Body of pancreas (tissue), 4 donors: ENCODE results near the gene FKBP1A. TPM values are rescaled to one million over a fixed set of nuclear protein-coding genes. Genes with fewer than 3 reads are reported as not detected.
A peak's percentile ranks its signal among the peaks of the same experiment; 100 is the strongest.

ENCODE experiments used
- ATAC-seq: fragments of 150-250 bp; one replicate; pipeline ENCODE4 v1.9.1; 2016
- DNase-seq, 4 donors: peaks; one replicate each; pipeline ENCODE4 v3.0.0-alpha.2; 2019
- H3K27ac ChIP-seq, 4 donors: fragments of 200-600 bp; sonication (generic); 1 replicate in 3 of 4; 2 replicates in 1 of 4; pipeline versions ENCODE4 v1.5.1 to v1.6.1; 2016 to 2019; ENCODE audit warnings: mild to moderate bottlenecking in 1 of 4, mixed read lengths in 1 of 4, moderate library complexity in 1 of 4
- H3K27me3 ChIP-seq, 2 donors: fragments of 200-600 bp; sonication (generic); one replicate each; pipeline ENCODE4 v1.6.0; 2016; ENCODE audit warnings: mild to moderate bottlenecking in 1 of 2
- H3K36me3 ChIP-seq, 2 donors: fragments of 200-600 bp; sonication (generic); replicated peaks in 1 of 2; 2 replicates each; pipeline ENCODE4 v1.5.1; 2016; ENCODE audit warnings: low read depth in 2 of 2; ENCODE audit not compliant: insufficient read depth in 1 of 2
- H3K4me1 ChIP-seq: fragments of 200-600 bp; sonication (generic); one replicate; pipeline ENCODE4 v1.6.0; 2016
- H3K4me3 ChIP-seq, 2 donors: fragments of 200-600 bp; sonication (generic); 1 replicate in 1 of 2; 2 replicates in 1 of 2; pipeline ENCODE4 v1.5.1; 2016 to 2019
- H3K9me3 ChIP-seq, 3 donors: fragments of 200-600 bp; sonication (generic); 1 replicate in 2 of 3; 2 replicates in 1 of 3; pipeline ENCODE4 v1.5.1; 2016
- POLR2A ChIP-seq, 3 donors: fragments of 450-650 bp; IDR thresholded peaks; one replicate each; pipeline ENCODE4 v1.6.1; 2016; ENCODE audit warnings: antibody characterized with exemption in 3 of 3, mild to moderate bottlenecking in 2 of 3
- WGBS, 2 donors: methylation state at CpG; one replicate each; pipeline ENCODE4 v1.1.5; 2017; 5-methylcytosine and 5-hydroxymethylcytosine counted together
- intact Hi-C: fragments of 100-400 bp; cut with DNase I; formaldehyde crosslinking; loops from one replicate; pipeline ENCODE4 v1.15.1; 2023
- total RNA-seq, 2 donors: library from RNA; depleted of rRNA; stranded (reverse); fragments of >200 nt; gene quantifications; one replicate each; pipeline ENCODE4 v1.1.0, GENCODE V29; 2016
- TF ChIP-seq, protein P1 (sequence below), 7 experiments: fragments of 450-650 bp in 4 of 7; fragments of 200-600 bp in 3 of 7; sonication (generic) in 3 of 7; IDR thresholded peaks; one replicate each; pipeline ENCODE4 v1.5.1; 2016 to 2019; ENCODE audit warnings: antibody characterized with exemption in 7 of 7

The FKBP1A gene
- total RNA-seq, 2 donors from 2014 or later, result 47.5 to 57.7 TPM

DNA sequence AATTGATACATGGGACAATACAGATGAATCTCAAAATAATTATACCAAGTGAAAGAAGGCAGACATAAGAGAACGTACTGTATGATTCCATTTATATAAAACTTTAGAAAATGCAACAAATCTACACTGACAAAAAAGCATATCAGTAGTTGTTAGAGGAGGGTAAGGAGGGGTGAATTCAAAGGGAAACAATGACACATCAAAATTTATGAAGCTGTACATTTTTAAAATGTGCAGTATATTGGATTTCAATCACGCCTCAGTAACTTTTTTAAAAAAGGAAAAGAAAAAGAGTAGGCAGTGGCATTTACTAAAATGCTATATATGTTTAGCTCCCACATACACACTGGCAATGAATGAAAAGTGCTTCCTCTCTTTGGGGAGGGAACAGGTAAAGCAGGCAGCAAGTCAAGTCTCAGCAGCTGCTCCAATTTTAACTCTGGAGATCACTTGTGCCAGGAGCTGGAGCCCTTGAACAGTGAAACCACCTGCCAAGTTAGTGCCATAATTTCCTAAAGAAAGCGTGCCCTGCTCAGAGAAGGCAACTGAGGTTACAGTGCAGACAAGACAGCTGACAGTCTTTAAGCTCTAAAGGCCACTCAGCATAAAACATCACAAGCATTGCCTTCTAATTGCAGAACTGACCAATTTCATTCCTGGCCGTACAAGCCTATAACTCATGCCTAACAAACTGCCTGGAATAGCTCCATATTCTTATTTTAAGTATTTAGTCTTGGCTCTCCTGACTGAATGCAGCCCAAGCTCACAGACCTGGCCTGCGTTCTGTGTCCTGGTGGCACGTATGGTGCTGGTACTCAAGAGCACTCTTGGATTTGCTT, 10.9 kb downstream of the FKBP1A start:
- peaks cover 65% of the 10 kb centered on the region for H3K4me1 ChIP-seq
- peak; percentile 28 for ATAC-seq
- 32 to 46% methylated on average over 6 of the region's 6 CpGs for WGBS, 2 donors

DNA sequence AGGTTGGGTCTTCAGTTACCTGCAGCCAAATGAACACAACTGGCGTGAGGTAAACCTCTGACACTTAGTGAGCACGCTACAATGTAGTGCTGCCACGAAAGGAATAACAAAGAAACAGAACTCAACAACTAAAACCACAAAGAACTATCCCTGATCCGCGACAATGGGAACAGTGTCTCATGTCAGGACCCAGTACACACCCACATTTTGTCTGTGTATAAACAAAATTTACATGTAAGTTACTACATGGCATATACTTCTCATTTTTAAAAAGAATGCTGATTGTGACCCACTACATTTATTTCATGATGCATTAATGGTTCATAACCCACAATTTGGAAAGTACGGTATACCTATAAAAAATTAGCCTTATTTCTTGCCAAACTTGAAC, 14.1 kb downstream of the FKBP1A start:
- 84 to 85% methylated on average over 6 of the region's 6 CpGs for WGBS, 2 donors
- Histone ChIP-seq H3K9me3 (no peaks in the 10 kb centered on the region), H3K4me1 (peaks cover 42% of the 10 kb centered on the region), H3K4me3 (no peak overlapping the region), H3K27me3 (no peaks in the 10 kb centered on the region), H3K27ac (no peak overlapping the region), H3K36me3 (no peaks in the 10 kb centered on the region)
- TF ChIP-seq, protein P1, sequence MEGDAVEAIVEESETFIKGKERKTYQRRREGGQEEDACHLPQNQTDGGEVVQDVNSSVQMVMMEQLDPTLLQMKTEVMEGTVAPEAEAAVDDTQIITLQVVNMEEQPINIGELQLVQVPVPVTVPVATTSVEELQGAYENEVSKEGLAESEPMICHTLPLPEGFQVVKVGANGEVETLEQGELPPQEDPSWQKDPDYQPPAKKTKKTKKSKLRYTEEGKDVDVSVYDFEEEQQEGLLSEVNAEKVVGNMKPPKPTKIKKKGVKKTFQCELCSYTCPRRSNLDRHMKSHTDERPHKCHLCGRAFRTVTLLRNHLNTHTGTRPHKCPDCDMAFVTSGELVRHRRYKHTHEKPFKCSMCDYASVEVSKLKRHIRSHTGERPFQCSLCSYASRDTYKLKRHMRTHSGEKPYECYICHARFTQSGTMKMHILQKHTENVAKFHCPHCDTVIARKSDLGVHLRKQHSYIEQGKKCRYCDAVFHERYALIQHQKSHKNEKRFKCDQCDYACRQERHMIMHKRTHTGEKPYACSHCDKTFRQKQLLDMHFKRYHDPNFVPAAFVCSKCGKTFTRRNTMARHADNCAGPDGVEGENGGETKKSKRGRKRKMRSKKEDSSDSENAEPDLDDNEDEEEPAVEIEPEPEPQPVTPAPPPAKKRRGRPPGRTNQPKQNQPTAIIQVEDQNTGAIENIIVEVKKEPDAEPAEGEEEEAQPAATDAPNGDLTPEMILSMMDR (IDR thresholded peaks at IDR 0.05), result no peak
- TF ChIP-seq POLR2A (IDR thresholded peaks at IDR 0.05), result no peak
- ATAC-seq (no peak), DNase-seq (no peak)
- intact Hi-C loops, result no loop called here

More for the DNA sequence above, 10.9 kb downstream of the FKBP1A start:
- peak in 1 of 4 donors; percentile 43 for DNase-seq
- intact Hi-C loops, result no loop called here
- Histone ChIP-seq H3K4me3 (no peak overlapping the region), H3K27ac (peak overlapping the region in 1 of 4 donors; percentile 4), H3K9me3 (no peaks in the 10 kb centered on the region), H3K36me3 (no peaks in the 10 kb centered on the region), H3K27me3 (no peaks in the 10 kb centered on the region)
- TF ChIP-seq, protein P1 (IDR thresholded peaks at IDR 0.05), result no peak
- TF ChIP-seq POLR2A (IDR thresholded peaks at IDR 0.05), result no peak

DNA sequence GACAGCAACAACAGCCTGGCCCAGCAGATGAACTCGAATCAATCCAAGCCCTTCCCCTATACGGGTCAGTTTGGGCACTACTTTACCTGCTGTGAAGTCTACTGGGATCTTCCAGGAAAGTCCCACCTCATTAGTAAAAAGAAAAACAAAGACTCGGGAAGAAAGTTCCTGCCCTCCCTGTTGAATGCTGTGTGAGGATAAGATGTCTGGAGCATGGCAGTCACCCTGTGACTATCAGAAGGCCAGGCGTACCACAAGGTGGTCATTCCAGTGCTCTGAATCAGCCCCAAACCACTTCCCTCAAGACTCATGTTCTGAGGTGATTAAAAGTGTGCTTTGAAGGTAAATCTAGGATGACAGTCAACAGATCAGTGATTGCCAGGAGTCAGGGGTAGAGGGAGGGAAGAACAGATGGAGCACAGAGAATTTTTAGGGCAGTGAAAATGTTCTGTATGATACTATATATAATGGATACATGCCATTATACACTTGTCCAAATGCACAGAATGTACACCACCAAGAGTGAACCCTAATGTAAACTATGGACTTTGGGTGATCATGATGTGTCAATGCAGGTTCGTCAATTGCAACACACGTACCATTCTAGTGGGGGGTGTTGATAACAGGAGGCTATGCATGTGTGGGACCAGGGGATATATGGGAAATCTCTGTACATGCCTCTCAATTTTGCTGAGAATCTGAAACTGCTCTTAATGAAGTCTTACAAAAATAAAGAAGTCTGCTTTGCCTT, 14.7 kb downstream of the FKBP1A start:
- Histone ChIP-seq H3K27me3 (no peaks in the 10 kb centered on the region), H3K4me3 (no peak overlapping the region), H3K36me3 (no peaks in the 10 kb centered on the region), H3K9me3 (no peaks in the 10 kb centered on the region), H3K27ac (no peak overlapping the region), H3K4me1 (peaks cover 42% of the 10 kb centered on the region)
- WGBS, 2 donors, result 65 to 75% methylated on average over 6 of the region's 6 CpGs
- TF ChIP-seq POLR2A (IDR thresholded peaks at IDR 0.05), result no peak
- TF ChIP-seq, protein P1 (IDR thresholded peaks at IDR 0.05), result no peak
- intact Hi-C loops, result no loop called here
- ATAC-seq, result no peak
- DNase-seq, result no peak

DNA sequence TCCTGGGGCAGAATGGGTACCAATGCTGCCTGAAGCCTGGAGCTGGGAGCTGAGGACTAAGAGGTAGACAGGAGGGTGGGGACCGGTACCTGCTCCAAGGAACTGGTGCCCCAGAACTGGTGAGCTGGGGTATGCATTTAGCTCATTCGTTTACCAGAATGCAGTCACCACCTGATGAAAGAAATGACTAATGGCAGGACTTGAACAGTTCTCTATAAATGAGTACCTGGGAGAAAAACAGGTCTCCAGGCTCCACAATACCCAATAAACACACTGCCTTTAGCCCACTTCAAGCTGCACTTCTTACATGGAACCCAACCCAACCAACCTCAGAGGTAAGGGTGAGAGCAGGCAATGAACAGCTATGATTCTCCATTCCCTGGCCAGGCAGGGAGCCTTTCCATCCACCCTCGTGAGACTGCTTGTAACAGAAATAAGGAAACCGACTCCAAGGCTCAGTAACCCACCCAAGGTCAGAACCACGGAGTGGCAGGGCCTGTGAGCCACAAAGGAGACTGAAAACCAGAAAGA, 15.4 kb downstream of the FKBP1A start:
- ATAC-seq, result no peak
- WGBS, 2 donors, result 58 to 75% methylated on average over 5 of the region's 5 CpGs
- H3K4me3 ChIP-seq, result no peak overlapping the region

More for the DNA sequence above, 15.4 kb downstream of the FKBP1A start:
- Histone ChIP-seq H3K27ac (no peak overlapping the region), H3K9me3 (no peaks in the 10 kb centered on the region), H3K36me3 (peaks cover 0 to 2% of the 10 kb centered on the region in 2 donors), H3K4me1 (peaks cover 35% of the 10 kb centered on the region), H3K27me3 (no peaks in the 10 kb centered on the region)
- TF ChIP-seq POLR2A (IDR thresholded peaks at IDR 0.05), result no peak
- TF ChIP-seq, protein P1 (IDR thresholded peaks at IDR 0.05), result no peak
- DNase-seq, result no peak
- intact Hi-C loops, result no loop called here
